SK-N-SH (cell line): ENCODE data around the gene USPL1. TPM values are rescaled to one million over a fixed set of nuclear protein-coding genes. Genes with fewer than 3 reads are reported as not detected.
A peak's percentile ranks its signal among the peaks of the same experiment; 100 is the strongest.

Experiments used
- CTCF ChIA-PET: fragments of 300-600, 350-600 bp; formaldehyde crosslinking; extraction: SDS; loops from one replicate; lab custom pipeline; 2021; lab: Yijun Ruan, JAX
- POLR2A ChIA-PET: fragments of 350-600 bp; sonication (Branson Sonifier 250); formaldehyde crosslinking; extraction: SDS; loops from one replicate; lab custom pipeline; 2020; ENCODE audit warnings: antibody characterized with exemption, inconsistent platforms; lab: Yijun Ruan, JAX
- DNase-seq: peaks from one replicate; pipeline ENCODE4 v3.0.0; 2012
- H2AFZ ChIP-seq: fragments of 200-600 bp; sonication (generic); 2 replicates; pipeline ENCODE4 v1.8.1; 2016; ENCODE audit warnings: antibody characterized with exemption, mild to moderate bottlenecking, low read depth
- H3F3A ChIP-seq: fragments of 200-600 bp; sonication (generic); replicated peaks from 2 replicates; pipeline ENCODE3; 2016; ENCODE audit warnings: antibody characterized with exemption, mild to moderate bottlenecking; ENCODE audit not compliant: insufficient read depth
- H3K27ac ChIP-seq, 2 experiments: fragments of 200-500 bp in 1 of 2; fragments of 200-600 bp in 1 of 2; sonication (Bioruptor generic) in 1 of 2; sonication (generic), shearing (Covaris generic) in 1 of 2; 2 replicates each; pipeline versions ENCODE4 v1.5.1 to v1.6.1; 2014 to 2016; ENCODE audit warnings: low read depth in 2 of 2, inconsistent platforms in 1 of 2, low read length in 1 of 2, mild to moderate bottlenecking in 1 of 2, mixed read lengths in 1 of 2
- H3K27me3 ChIP-seq: fragments of 200-600 bp; sonication (generic), shearing (Covaris generic); 2 replicates; pipeline ENCODE4 v1.6.1; 2016; ENCODE audit warnings: mixed run types; ENCODE audit not compliant: insufficient read depth
- H3K36me3 ChIP-seq, 2 experiments: fragments of 200-500 bp in 1 of 2; fragments of 200-600 bp in 1 of 2; sonication (Bioruptor generic) in 1 of 2; sonication (generic) in 1 of 2; replicated peaks in 1 of 2; 2 replicates each; pipeline versions ENCODE3 to v1.5.1; 2014 to 2016; ENCODE audit warnings: low read length in 1 of 2, mild to moderate bottlenecking in 1 of 2; ENCODE audit not compliant: insufficient read depth in 2 of 2, control insufficient read depth in 1 of 2
- H3K4me1 ChIP-seq, 2 experiments: fragments of 200-500 bp in 1 of 2; fragments of 200-600 bp in 1 of 2; sonication (Bioruptor generic) in 1 of 2; sonication (generic), shearing (Covaris generic) in 1 of 2; 2 replicates each; pipeline versions ENCODE4 v1.5.1 to v1.6.1; 2014 to 2016; ENCODE audit warnings: low read depth in 1 of 2, low read length in 1 of 2, mixed run types in 1 of 2; ENCODE audit not compliant: insufficient read depth in 2 of 2, control insufficient read depth in 1 of 2
- H3K4me2 ChIP-seq: fragments of 200-600 bp; sonication (generic), shearing (Covaris generic); 2 replicates; pipeline ENCODE4 v1.6.1; 2017; ENCODE audit warnings: mixed run types
- H3K4me3 ChIP-seq, 2 experiments: fragments of 200-500 bp in 1 of 2; fragments of 200-600 bp in 1 of 2; sonication (Bioruptor generic) in 1 of 2; sonication (generic), shearing (Covaris generic) in 1 of 2; 2 replicates each; pipeline versions ENCODE4 v1.5.1 to v1.8.1; 2014 to 2016; ENCODE audit warnings: low read depth in 2 of 2, inconsistent platforms in 1 of 2, low read length in 1 of 2, mild to moderate bottlenecking in 1 of 2, mixed read lengths in 1 of 2, moderate library complexity in 1 of 2
- H3K79me2 ChIP-seq: fragments of 200-600 bp; sonication (generic); 2 replicates; pipeline ENCODE4 v1.8.1; 2017; ENCODE audit warnings: mild to moderate bottlenecking; ENCODE audit not compliant: insufficient read depth
- H3K9ac ChIP-seq: fragments of 200-600 bp; sonication (generic); 2 replicates; pipeline ENCODE4 v1.6.1; 2017; ENCODE audit warnings: mixed run types
- H3K9me2 ChIP-seq: fragments of 200-600 bp; sonication (generic); 2 replicates; pipeline ENCODE4 v1.6.1; 2017; ENCODE audit warnings: mixed run types
- H3K9me3 ChIP-seq: fragments of 200-600 bp; sonication (generic); 2 replicates; pipeline ENCODE4 v1.6.1; 2017; ENCODE audit warnings: mixed run types, mild to moderate bottlenecking, moderate library complexity
- H4K20me1 ChIP-seq: fragments of 200-600 bp; sonication (generic); 2 replicates; pipeline ENCODE4 v1.6.1; 2017; ENCODE audit warnings: mild to moderate bottlenecking, mixed run types; ENCODE audit not compliant: insufficient read depth
- EP300 ChIP-seq, 2 experiments: IDR thresholded peaks; 2 replicates each; pipeline versions ENCODE4 v1.4.0 to v1.6.1; 2012; ENCODE audit warnings: borderline replicate concordance in 1 of 2, low read depth in 1 of 2, low read length in 1 of 2
- FOSL2 ChIP-seq: IDR thresholded peaks from 2 replicates; pipeline ENCODE4 v1.4.0; 2012; ENCODE audit warnings: low read depth, mild to moderate bottlenecking, moderate library complexity, borderline replicate concordance
- FOXJ3 ChIP-seq: sonication (generic); formaldehyde crosslinking; IDR thresholded peaks from 2 replicates; pipeline ENCODE4 v1.5.1; 2020; ENCODE audit warnings: mild to moderate bottlenecking, missing genetic modification reagents
- GABPA ChIP-seq: IDR thresholded peaks from 2 replicates; pipeline ENCODE4 v1.4.0; 2012; ENCODE audit warnings: low read depth, mild to moderate bottlenecking
- GATA2 ChIP-seq: sonication (generic); formaldehyde crosslinking; IDR thresholded peaks from 2 replicates; pipeline ENCODE4 v1.5.0; 2020; ENCODE audit warnings: mild to moderate bottlenecking, missing genetic modification reagents
- JUND ChIP-seq: IDR thresholded peaks from 2 replicates; pipeline ENCODE4 v1.4.0; 2012
- NRF1 ChIP-seq: IDR thresholded peaks from 2 replicates; pipeline ENCODE4 v1.6.1; 2012; ENCODE audit warnings: low read depth, mild to moderate bottlenecking, low read length
- POLR2AphosphoS5 ChIP-seq: IDR thresholded peaks from 2 replicates; pipeline ENCODE4 v1.6.1; 2012; ENCODE audit warnings: low read depth, low read length
- RAD21 ChIP-seq: IDR thresholded peaks from 2 replicates; pipeline ENCODE4 v1.6.1; 2012; ENCODE audit warnings: mild to moderate bottlenecking, low read length
- RCOR1 ChIP-seq: fragments of 150-350 bp; IDR thresholded peaks from 2 replicates; pipeline ENCODE4 v1.6.1; 2017; ENCODE audit warnings: antibody characterized with exemption, low read length
- SMC3 ChIP-seq: IDR thresholded peaks from 2 replicates; pipeline ENCODE4 v1.6.1; 2012; ENCODE audit warnings: low read depth, low read length, improper control_type of control experiment
- TAF1 ChIP-seq: IDR thresholded peaks from 2 replicates; pipeline ENCODE4 v1.6.1; 2012; ENCODE audit warnings: low read depth, mild to moderate bottlenecking, low read length, moderate library complexity, borderline replicate concordance
- TEAD4 ChIP-seq: IDR thresholded peaks from 2 replicates; pipeline ENCODE4 v1.4.0; 2012; ENCODE audit warnings: mild to moderate bottlenecking, borderline replicate concordance; ENCODE audit not compliant: insufficient read depth
- YY1 ChIP-seq: IDR thresholded peaks from 2 replicates; pipeline ENCODE4 v1.4.0; 2012; ENCODE audit warnings: low read depth, mild to moderate bottlenecking
- WGBS: methylation state at CpG from one replicate; pipeline ENCODE4 v1.1.6; 2017; ENCODE audit warnings: low lambda C conversion rate; 5-methylcytosine and 5-hydroxymethylcytosine counted together
- polyA plus RNA-seq, 3 experiments: library from polyadenylated mRNA; depleted of rRNA; stranded (reverse); fragments of >200 nt; gene quantifications; 2 replicates each; pipeline ENCODE4 v1.2.3, GENCODE V29; 2012
- TF ChIP-seq, protein P1 (sequence below): fragments of 200-600 bp; sonication (generic); IDR thresholded peaks from 2 replicates; pipeline ENCODE4 v1.6.1; 2017; ENCODE audit warnings: antibody characterized with exemption, mild to moderate bottlenecking, moderate library complexity
- TF ChIP-seq, protein P2 (sequence below): fragments of 150-350 bp; IDR thresholded peaks from 2 replicates; pipeline ENCODE4 v1.6.1; 2016; ENCODE audit warnings: mild to moderate bottlenecking, low read depth, low read length
- TF ChIP-seq, protein P3 (sequence below): fragments of 150-350 bp; IDR thresholded peaks from 2 replicates; pipeline ENCODE4 v1.6.1; 2017; ENCODE audit warnings: antibody characterized with exemption, low read length, low read depth, borderline replicate concordance
- TF ChIP-seq, protein P4 (sequence below): IDR thresholded peaks from 2 replicates; pipeline ENCODE4 v1.4.0; 2012; ENCODE audit warnings: low read depth
- TF ChIP-seq, protein P5 (sequence below): IDR thresholded peaks from 2 replicates; pipeline ENCODE4; 2012

The USPL1 gene
- polyA plus RNA-seq, 1 of the 3 experiments (the other 2 are of a cell fraction): 6.4 TPM

DNA sequence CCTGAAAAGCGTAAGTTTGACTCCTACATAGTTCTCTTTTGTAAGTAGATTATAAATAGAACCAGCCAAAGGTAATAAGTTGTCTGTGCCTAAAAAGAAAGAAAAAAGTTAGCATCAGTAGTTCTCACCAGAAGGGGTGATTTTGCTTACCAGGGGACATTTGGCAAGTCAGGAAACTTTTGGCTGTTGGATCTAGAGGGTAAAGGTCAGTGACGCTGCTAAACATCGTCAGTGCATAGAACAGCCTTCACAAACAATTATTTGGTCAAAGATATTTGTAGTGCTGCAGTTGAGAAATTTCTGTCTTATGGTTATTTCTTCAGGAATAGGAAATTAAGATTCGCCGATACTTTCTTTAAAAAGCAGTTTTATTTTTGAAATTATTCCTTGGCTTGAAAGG, 2.0 kb downstream of the USPL1 start:
- Histone ChIP-seq H3K27me3 (no peaks in the 10 kb centered on the region), H3K9ac (peak overlapping the region; percentile 85; the same call in 1 of the 2 replicates), H3K4me1 (peaks cover 14% of the 10 kb centered on the region in 2 experiments; a peak in 3 of 4 replicates), H3K79me2 (peaks cover 90% of the 10 kb centered on the region), H3K27ac (no peak overlapping the region), H3K4me3 (peak overlapping the region; percentile 96 to 98), H3K4me2 (peak overlapping the region; percentile 81), H3K9me3 (no peaks in the 10 kb centered on the region), H2AFZ (no peak overlapping the region), H4K20me1 (peaks cover 20% of the 10 kb centered on the region; the same call in 1 of the 2 replicates), H3F3A (peaks cover 14% of the 10 kb centered on the region), H3K9me2 (no peaks in the 10 kb centered on the region), H3K36me3 (peaks cover 26 to 31% of the 10 kb centered on the region in 2 experiments)
- ChIA-PET CTCF (no interaction called here), POLR2A (no interaction called here)
- WGBS: 54% methylated on average over 5 of the region's 5 CpGs
- TF ChIP-seq GABPA (no peak), NRF1 (no peak), YY1 (no peak), SMC3 (no peak), FOSL2 (no peak), EP300 (IDR thresholded peaks at IDR 0.05; ENCODE audit: borderline replicate concordance in 1 of 2, low read depth in 1 of 2, low read length in 1 of 2) (no peak), TEAD4 (no peak), FOXJ3 (no peak)
- TF ChIP-seq, protein P1, sequence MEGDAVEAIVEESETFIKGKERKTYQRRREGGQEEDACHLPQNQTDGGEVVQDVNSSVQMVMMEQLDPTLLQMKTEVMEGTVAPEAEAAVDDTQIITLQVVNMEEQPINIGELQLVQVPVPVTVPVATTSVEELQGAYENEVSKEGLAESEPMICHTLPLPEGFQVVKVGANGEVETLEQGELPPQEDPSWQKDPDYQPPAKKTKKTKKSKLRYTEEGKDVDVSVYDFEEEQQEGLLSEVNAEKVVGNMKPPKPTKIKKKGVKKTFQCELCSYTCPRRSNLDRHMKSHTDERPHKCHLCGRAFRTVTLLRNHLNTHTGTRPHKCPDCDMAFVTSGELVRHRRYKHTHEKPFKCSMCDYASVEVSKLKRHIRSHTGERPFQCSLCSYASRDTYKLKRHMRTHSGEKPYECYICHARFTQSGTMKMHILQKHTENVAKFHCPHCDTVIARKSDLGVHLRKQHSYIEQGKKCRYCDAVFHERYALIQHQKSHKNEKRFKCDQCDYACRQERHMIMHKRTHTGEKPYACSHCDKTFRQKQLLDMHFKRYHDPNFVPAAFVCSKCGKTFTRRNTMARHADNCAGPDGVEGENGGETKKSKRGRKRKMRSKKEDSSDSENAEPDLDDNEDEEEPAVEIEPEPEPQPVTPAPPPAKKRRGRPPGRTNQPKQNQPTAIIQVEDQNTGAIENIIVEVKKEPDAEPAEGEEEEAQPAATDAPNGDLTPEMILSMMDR: no peak
- TF ChIP-seq, protein P2, sequence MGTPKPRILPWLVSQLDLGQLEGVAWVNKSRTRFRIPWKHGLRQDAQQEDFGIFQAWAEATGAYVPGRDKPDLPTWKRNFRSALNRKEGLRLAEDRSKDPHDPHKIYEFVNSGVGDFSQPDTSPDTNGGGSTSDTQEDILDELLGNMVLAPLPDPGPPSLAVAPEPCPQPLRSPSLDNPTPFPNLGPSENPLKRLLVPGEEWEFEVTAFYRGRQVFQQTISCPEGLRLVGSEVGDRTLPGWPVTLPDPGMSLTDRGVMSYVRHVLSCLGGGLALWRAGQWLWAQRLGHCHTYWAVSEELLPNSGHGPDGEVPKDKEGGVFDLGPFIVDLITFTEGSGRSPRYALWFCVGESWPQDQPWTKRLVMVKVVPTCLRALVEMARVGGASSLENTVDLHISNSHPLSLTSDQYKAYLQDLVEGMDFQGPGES: no peak
- TF ChIP-seq, protein P3, sequence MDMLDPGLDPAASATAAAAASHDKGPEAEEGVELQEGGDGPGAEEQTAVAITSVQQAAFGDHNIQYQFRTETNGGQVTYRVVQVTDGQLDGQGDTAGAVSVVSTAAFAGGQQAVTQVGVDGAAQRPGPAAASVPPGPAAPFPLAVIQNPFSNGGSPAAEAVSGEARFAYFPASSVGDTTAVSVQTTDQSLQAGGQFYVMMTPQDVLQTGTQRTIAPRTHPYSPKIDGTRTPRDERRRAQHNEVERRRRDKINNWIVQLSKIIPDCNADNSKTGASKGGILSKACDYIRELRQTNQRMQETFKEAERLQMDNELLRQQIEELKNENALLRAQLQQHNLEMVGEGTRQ: no peak
- DNase-seq: no peak

DNA sequence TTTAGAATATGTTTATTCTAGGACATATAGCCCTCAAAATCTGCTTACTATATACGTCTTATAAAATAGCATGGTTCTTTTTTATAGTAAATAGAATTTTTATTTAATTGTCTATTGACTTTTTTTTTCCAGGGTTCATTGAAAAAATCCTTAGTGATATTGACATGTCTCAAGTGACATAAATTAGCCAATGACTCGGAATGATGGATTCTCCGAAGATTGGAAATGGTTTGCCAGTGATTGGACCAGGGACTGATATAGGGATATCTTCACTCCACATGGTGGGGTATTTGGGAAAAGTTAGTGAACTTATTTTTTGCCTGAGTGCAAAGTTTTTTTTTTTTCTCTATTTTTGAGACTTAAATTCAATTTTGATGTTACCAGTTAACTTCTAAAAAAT, 3.2 kb downstream of the USPL1 start:
- ChIA-PET POLR2A (no interaction called here), CTCF (no interaction called here)
- Histone ChIP-seq H3K9me3 (no peaks in the 10 kb centered on the region), H3K27ac (no peak overlapping the region), H2AFZ (no peak overlapping the region), H3K9me2 (no peaks in the 10 kb centered on the region), H3K4me2 (no peak overlapping the region), H3K4me3 (no peak overlapping the region), H3K36me3 (peaks cover 36 to 37% of the 10 kb centered on the region in 2 experiments), H3F3A (peaks cover 14% of the 10 kb centered on the region), H3K27me3 (no peaks in the 10 kb centered on the region), H3K79me2 (peaks cover 90% of the 10 kb centered on the region), H3K4me1 (peaks cover 11 to 14% of the 10 kb centered on the region in 2 experiments; a peak in 3 of 4 replicates), H4K20me1 (peaks cover 20% of the 10 kb centered on the region; the same call in 1 of the 2 replicates), H3K9ac (no peak overlapping the region)
- DNase-seq: no peak
- 92% methylated on average over 3 of the region's 3 CpGs for whole genome bisulfite sequencing
- no peak for TF ChIP-seq GATA2 (CRISPR knock-in tag)
- no peak for TF ChIP-seq NRF1
- TF ChIP-seq, protein P4, sequence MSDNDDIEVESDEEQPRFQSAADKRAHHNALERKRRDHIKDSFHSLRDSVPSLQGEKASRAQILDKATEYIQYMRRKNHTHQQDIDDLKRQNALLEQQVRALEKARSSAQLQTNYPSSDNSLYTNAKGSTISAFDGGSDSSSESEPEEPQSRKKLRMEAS: no peak
- no peak for TF ChIP-seq GABPA
- no peak for TF ChIP-seq RAD21
- no peak for TF ChIP-seq JUND
- no peak for TF ChIP-seq POLR2AphosphoS5
- no peak for TF ChIP-seq TAF1
- TF ChIP-seq FOSL2: no peak
- no peak for TF ChIP-seq FOXJ3
- TF ChIP-seq, protein P1: no peak
- TF ChIP-seq, protein P3: no peak
- TF ChIP-seq, protein P5, sequence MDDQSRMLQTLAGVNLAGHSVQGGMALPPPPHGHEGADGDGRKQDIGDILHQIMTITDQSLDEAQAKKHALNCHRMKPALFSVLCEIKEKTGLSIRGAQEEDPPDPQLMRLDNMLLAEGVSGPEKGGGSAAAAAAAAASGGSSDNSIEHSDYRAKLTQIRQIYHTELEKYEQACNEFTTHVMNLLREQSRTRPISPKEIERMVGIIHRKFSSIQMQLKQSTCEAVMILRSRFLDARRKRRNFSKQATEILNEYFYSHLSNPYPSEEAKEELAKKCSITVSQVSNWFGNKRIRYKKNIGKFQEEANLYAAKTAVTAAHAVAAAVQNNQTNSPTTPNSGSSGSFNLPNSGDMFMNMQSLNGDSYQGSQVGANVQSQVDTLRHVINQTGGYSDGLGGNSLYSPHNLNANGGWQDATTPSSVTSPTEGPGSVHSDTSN: no peak
- no peak for TF ChIP-seq RCOR1
